ENCODE measurements around the gene WDR90.

The WDR90 gene

GRCh38 chr16:704552-705380, 55.6 kb downstream of the WDR90 start:
- DNase-seq (ENCODE audit: low read depth in 4 of 4, low spot score in 1 of 4): no peak

GRCh38 chr16:705431-706188, 56.4 kb downstream of the WDR90 start, which contains the start of gene FBXL16:
Gene FBXL16, minus strand, starts transcription at chr16:705801. Its CDS starts 8,396 bp downstream, at chr16:697405.
- DNase-seq (ENCODE audit: low read depth in 4 of 4, low spot score in 1 of 4): no peak

GRCh38 chr16:706189-707061, 57.3 kb downstream of the WDR90 start:
- no peak for DNase-seq (ENCODE audit: low read depth in 4 of 4, low spot score in 1 of 4)

GRCh38 chr16:707062-707538, 57.9 kb downstream of the WDR90 start:
- DNase-seq (ENCODE audit: low read depth in 4 of 4, low spot score in 1 of 4): no peak

- no peak for DNase-seq (ENCODE audit: low read depth in 4 of 4, low spot score in 1 of 4)
Observed at GRCh38 chr16:708019-708418, 58.9 kb downstream of the WDR90 start.

GRCh38 chr16:708959-709358, 59.8 kb downstream of the WDR90 start:
- DNase-seq (ENCODE audit: low read depth in 4 of 4, low spot score in 1 of 4): no peak

GRCh38 chr16:709566-710499, 60.7 kb downstream of the WDR90 start:
- DNase-seq (ENCODE audit: low read depth in 4 of 4, low spot score in 1 of 4): no peak

- no peak for DNase-seq (ENCODE audit: low read depth in 4 of 4, low spot score in 1 of 4)
Observed at GRCh38 chr16:710500-711075, 61.4 kb downstream of the WDR90 start.

- DNase-seq (ENCODE audit: low read depth in 4 of 4, low spot score in 1 of 4): no peak
Observed at GRCh38 chr16:711084-711483, 61.9 kb downstream of the WDR90 start.

- peak; percentile 68 to 75 (median 72) for DNase-seq (ENCODE audit: low read depth in 4 of 4, low spot score in 1 of 4)
Observed at GRCh38 chr16:711548-712320, 62.6 kb downstream of the WDR90 start.

- peak in 1 of 4 experiments; percentile 62 for DNase-seq (ENCODE audit: low read depth in 4 of 4, low spot score in 1 of 4)
Observed at GRCh38 chr16:712740-713250, 63.6 kb downstream of the WDR90 start.

- no peak for DNase-seq (ENCODE audit: low read depth in 4 of 4, low spot score in 1 of 4)
Observed at GRCh38 chr16:714079-714478, 64.9 kb downstream of the WDR90 start.

GRCh38 chr16:714558-715476, 65.7 kb downstream of the WDR90 start, which contains the start of gene METRN:
Gene METRN, plus strand, starts transcription at chr16:715118. Its CDS starts 172 bp downstream, at chr16:715290.
- DNase-seq (ENCODE audit: low read depth in 4 of 4, low spot score in 1 of 4): peak; percentile 84 to 95 (median 85)

GRCh38 chr16:715477-716199, 66.5 kb downstream of the WDR90 start:
- DNase-seq (ENCODE audit: low read depth in 4 of 4, low spot score in 1 of 4): no peak

- no peak for DNase-seq (ENCODE audit: low read depth in 4 of 4, low spot score in 1 of 4)
Observed at GRCh38 chr16:716200-716568, 67.0 kb downstream of the WDR90 start.

GRCh38 chr16:716768-717325, 67.7 kb downstream of the WDR90 start:
- no peak for DNase-seq (ENCODE audit: low read depth in 4 of 4, low spot score in 1 of 4)
